Stimulated activated CD4-positive, alpha-beta T cell treated with anti-CD3 and anti-CD28 coated beads, Interleukin-12 subunit alpha, Interleukin-12 subunit beta, amount 100 ng/mL, for 4 hours (primary cell): ENCODE measurements around the gene SLITRK3.

Experiments
- DNase-seq: peaks from one replicate; pipeline ENCODE4 v3.0.0-alpha.2; 2020

Gene SLITRK3

DNA sequence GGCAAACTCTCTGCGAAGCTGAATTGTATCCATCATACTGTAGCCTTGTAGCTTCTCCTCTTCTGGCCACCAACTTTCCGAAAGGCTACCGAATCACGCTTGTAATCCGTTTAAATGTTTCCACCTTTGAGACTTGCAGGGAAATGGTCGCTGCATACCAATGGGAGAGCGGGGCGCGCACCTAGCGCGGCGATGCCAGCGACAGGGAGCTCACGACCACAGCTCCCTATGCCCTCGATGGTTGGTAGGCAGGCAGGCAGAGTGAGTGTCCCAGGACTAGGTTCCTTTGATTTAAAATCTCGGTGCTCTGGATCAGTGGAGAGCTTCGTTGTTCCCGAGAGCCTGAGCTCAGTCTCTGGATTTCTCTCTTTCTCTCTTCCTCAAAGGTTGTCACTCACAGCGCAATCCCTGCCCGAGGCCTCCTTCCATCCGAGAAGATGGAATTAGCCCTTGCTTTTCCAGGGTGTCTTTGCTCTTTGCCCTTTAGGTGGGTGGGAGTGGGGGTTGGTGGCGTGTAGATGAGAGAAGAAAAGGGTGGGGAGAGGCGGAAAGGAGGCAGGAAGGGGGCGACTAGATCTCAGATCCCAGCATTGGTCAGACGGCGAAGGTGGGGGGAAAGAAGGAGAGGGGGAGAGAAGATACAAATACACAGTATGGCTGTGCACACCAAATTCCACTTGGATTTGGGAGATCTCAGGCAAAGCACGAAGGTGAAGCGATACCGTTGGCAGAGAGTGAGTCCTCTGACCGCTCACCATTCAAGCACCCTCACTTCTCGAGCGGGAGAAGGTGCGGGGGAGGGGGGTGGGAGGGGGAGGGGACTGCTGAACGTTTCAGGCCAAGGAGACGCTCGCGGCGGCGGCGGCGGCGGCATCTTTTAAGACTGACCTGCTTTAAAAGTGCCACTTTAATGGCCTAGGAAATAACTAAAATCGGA is at the start of gene SLITRK3:
TSS of gene SLITRK3 (minus strand) at position 745 of the 937 bp plus-strand sequence. CDS start 5,554 bp downstream, outside the sequence.
- DNase-seq, result no peak

DNA sequence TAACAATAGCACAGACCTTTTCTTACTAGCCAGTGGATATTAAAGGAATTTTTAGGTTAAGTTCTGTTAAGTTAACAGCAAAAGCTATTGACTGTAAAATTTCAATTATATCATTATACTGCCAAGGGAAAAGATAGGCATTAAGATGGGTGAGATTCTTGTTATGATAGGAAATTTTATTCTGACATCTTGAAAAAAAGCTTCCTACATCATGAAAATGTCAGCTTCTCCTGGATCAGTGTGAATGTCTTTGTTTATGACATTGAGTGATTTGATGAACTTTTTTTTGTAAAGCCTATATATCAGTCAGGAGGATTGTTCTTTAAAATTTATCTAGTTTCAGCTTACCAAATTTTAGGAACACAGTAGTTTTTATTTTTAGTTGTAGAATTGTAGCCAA is 47.4 kb upstream of the SLITRK3 start:
- no peak for DNase-seq

DNA sequence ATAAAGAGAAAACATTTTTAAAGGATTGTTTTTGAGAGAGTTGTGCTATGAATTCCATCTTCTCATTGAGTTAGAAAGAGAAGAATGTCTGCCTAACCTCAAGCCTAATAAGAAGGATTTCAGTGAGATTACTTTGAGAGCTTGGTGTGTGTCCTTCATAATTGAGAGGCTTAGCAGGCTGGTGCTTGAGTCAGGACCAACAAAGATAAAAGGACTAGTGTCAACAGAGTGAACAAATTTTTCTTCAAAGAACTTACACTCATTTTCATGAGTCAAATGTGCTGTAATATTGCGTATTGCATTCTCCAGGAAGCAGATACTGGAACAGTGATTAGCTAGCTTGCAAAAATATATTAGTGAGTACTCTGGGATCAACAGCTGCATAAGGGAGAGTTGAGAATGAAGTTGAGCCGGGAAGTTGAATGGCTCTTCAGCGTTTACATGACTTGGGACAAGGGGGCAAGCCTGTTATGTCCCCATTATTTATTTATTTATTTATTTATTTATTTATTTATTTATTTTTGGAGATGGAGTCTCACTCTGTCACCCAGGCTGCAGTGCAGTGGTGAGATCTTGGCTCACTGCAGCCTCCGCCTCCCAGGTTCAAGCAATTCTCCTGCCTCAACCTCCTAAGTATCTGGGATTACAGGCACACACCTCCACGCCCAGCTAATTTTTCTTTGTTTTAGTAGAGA is 37.5 kb upstream of the SLITRK3 start:
- DNase-seq, result no peak

DNA sequence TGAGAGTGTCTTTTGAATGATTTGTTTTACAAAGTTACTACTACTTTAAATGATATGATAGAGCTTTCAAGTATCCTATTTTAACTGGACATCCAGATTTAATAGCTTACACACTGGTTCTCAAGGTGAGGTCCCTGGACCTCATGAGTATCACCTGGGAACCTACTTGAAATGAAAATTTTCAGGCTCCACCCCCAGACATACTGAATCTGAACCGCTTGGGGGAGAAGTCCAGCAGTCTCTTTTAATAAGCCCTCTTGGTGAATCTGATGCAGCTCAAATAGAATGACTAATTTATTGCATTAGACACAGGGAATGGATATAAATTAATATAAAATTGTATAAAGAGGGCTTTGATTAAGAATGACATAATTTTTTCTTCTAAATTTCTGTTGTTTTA is 29.4 kb upstream of the SLITRK3 start:
- DNase-seq, result no peak

DNA sequence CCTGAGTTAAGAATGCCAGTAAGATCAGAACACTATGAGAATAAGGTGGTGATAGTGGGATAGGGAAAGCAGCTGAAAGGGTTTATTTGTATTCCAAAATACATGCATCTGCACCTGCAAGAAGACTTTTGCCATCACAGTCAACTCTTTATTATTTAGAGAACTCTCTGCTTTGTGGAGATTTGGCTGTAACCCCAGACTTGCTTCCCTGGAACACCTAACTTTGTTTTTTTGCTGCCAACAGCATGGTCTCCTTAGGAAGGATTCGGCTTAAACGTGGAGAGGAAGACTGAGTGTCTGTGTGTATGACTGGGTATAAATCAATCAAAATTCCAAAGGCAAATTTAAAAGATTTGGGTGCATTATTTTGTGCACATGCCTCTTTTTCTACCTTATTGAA is 21.6 kb upstream of the SLITRK3 start:
- no peak for DNase-seq

DNA sequence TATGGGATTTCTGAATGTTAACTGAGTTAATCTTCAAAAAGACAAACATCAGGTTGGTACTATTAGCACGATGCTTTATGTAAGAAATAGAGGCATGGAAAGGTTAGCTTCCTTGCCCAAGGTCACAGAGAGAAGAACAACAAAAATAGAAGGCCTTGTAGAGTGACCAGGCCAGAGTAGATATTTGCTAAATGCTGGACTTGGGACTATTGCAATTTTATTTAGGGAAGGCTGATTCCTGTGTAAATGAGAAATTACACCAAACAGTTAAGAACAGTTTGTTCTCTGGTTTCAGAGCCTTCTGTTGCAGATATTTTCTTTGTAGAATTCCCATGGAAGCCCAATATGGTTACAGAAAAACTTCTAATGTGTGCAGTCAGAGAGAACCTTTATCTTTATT is 16.4 kb upstream of the SLITRK3 start:
- no peak for DNase-seq

DNA sequence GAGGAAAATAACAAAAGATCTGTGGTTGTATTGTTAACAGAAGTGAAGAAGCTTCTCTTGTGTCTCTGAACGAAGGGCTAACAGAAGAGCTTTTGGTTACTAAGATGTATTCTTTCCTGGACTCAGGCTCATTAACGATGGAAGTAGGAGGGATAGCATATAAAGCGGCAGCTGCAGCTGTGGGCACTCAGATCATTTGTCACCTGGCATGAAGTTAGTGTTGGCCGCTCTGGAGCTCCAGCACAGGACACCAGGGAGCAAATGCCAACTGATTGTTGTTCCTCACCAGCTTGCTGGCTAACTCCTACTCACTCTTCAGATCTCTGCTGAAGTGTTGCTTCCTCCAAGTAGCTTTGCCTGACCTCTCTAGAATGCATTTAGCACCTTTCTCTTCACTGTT is 15.5 kb upstream of the SLITRK3 start:
- DNase-seq, result no peak

GRCh38 chr3:165210727-165211126 is 14.5 kb upstream of the SLITRK3 start:
- DNase-seq, result no peak

- no peak for DNase-seq
Observed at GRCh38 chr3:165210132-165210531, 13.9 kb upstream of the SLITRK3 start.

DNA sequence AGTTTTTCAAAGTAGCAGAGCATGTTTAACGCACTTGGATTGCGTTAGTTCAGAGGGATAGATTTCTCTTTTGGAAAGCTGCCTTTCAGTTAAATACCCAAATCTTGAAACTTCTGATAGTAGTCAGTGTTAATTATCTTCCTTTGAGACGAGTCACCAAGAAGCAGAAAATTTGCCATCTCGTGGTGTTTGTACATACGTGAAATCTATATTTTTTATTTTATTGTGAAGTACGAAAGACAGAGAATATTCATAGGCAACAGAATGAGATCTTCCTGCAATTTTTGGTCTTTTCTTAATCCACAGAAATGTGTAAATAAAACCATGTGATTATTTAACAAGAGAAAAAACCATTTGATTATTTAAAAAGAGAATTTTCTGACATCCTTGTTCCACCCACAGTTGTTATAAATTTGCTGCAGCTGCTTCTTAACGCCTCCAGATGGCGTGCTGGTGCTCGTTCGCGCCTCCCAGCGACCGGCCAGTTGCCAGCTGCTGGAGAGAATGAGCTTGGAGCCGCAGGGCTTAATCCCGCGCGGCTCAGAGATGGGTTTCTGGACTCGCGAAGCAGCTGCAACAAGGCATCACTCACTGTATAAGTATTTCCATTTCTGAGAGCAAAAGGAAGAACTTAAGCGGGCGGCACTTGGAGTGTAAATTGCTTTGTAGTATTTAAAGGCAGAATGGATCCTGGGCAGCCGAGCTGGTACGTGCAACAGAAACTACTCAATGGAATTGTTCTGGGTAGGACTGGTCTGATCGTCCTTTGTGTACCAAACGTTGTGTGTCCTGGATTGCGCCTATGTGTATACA is 10.5 kb upstream of the SLITRK3 start:
- peak; percentile 8 for DNase-seq

- no peak for DNase-seq
Observed at GRCh38 chr3:165204445-165204844, 8.3 kb upstream of the SLITRK3 start.

GRCh38 chr3:165202995-165203394 is 6.8 kb upstream of the SLITRK3 start:
- no peak for DNase-seq

DNA sequence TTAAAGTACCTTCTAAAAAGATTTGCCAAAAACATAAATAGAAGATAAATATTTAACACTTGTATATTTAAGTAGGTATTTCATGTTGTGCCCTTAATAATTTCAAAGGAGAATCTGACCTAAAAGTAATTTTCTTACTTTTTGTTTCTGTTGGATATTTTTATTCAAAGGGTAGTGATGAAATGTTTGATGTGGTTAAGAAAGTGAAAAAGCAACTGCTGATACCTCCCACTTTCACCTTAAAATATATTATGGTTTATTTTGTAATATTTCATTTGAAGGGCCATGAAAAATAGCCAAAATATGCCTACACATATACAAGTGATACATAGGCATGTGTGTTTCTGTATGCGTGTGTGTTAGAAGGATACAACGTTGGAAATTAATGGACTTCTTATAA is 5.8 kb upstream of the SLITRK3 start:
- no peak for DNase-seq

DNA sequence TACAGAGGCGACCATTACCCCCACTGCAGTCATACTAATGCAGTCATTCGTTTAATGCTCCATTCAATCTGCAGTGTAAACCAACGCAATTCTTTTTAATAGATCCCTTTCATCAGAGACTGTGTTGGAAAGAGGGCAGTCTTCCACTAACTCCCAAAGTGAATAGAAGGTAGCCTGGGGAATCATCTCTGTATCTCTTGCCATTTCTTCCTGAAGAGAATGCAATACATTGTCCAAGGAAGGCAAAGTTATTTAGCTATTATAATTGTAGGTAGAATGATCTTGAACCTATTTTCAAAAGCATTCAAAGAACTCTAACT is 1.3 kb upstream of the SLITRK3 start:
- no peak for DNase-seq

GRCh38 chr3:165196577-165197480 is 645 bp upstream of the SLITRK3 start:
- no peak for DNase-seq

GRCh38 chr3:165195241-165195639 is 944 bp downstream of the SLITRK3 start:
- DNase-seq, result no peak

GRCh38 chr3:165194511-165195240 is 1.5 kb downstream of the SLITRK3 start:
- DNase-seq, result no peak

DNA sequence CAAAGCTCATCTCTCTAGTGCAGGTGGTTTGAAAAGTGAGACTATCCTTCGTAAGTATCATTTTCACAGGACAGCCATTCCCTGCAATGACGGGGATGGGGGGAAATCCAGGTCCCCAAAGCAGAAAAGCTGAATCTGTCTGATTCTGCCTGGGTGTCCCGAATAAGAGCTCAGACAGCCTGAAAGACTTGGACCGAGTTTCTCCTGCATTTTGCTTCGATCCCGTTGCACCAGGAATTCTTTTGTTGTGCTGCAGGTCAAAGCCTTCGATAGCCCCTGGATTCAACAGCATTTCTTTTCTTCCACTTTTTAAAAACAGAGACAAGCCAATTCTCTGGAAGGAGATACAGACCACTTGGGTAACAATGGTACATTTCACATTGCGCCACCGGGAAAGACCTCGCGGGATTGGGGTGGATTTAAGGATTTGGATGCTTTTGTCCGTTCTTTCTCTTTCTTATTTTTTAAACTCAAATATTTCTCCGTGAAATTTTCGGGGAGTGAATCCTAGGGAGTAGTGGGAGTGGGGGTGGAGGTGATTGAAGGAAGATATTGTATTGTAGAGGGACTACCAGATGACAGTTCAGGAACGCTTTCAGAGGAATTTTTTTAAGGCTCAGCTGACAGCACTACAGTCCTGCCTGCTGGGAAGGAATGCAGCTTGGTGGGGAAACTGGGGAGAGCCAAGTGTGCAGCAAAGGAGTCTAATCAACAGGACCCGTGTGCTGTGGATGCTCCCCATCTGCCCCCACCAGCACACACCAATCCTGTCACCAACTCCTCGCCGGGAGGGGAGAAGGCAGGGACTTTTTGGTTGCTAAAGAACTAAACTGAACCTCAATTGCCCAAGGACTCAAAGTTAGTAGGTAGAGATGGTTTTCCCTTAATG is 2.6 kb downstream of the SLITRK3 start:
- no peak for DNase-seq

DNA sequence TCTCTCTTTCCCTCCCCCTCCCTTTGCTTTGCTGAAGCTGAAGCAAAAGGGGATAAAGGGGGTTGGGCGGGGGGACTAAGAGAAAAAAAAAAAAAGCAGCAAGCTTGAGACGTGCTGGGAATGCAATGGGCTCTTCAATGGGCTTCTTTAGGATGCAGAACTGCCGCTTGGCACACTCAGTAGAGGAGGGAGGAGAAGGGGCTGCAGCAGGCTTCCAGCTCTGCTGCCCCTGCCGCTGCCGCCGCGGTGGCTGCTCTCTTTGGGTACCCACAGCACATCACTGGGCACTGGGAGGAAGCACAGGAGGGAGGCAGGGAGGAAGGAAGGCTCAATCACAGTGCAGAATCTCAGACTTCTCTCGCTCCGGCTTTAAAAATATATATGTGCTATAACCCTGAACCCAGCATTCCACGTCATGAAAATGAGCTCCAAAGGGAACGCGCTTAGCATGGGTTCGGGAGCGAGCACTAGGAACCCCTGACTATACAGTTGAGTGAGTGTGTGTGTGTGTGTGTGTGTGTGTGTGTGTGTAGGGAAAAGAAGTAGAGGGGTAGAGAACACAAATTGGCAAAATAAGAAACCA is 3.5 kb downstream of the SLITRK3 start:
- no peak for DNase-seq

- no peak for DNase-seq
Observed at GRCh38 chr3:165191491-165191890, 4.7 kb downstream of the SLITRK3 start.
